HepG2 (cell line): Measurements from ENCODE around the gene TCL1A. TPM values are rescaled to one million over a fixed set of nuclear protein-coding genes. Genes with fewer than 3 reads are reported as not detected.

Experiments used
- ATAC-seq: fragments of 200-7000 bp; cut with Tn5 transposase; 3 replicates; pipeline ENCODE4 v1.9.1; 2020; ENCODE audit warnings: mild to moderate bottlenecking, moderate library complexity
- BruUV-seq: library from RNA; stranded (reverse); fragments of 400-500 nt; replicated peaks from 2 replicates; lab custom pipeline; 2021; lab: Mats Ljungman, UMichigan
- CTCF ChIA-PET: fragments of 300-600 bp; formaldehyde crosslinking; extraction: SDS; loops from one replicate; lab custom pipeline; 2021; ENCODE audit warnings: low total read pairs, inconsistent platforms, low intra/inter-chr PET ratio; lab: Yijun Ruan, JAX
- POLR2A ChIA-PET: fragments of 350-600 bp; sonication (Branson Sonifier 250); formaldehyde crosslinking; loops from one replicate; lab custom pipeline; 2020; ENCODE audit warnings: antibody characterized with exemption, inconsistent platforms; lab: Yijun Ruan, JAX
- DNase-seq: peaks from one replicate; pipeline ENCODE4 v3.0.0-alpha.2; 2015; ENCODE audit warnings: low spot score
- FAIRE-seq: peaks from 3 replicates; lab custom pipeline; 2011; peaks lifted over from hg19 to GRCh38; lab: Jason Lieb, UNC
- H2AFZ ChIP-seq: one replicate; pipeline ENCODE4 v1.6.1; 2011; ENCODE audit warnings: low read length, inconsistent platforms
- H3K27ac ChIP-seq: fragments of 300-600 bp; 3 replicates; pipeline ENCODE4 v1.8.0; 2011; ENCODE audit warnings: mixed run types, mild to moderate bottlenecking, mixed read lengths, low read length, inconsistent platforms; ENCODE audit not compliant: insufficient read depth; ENCODE audit errors: extremely low read length
- H3K27me3 ChIP-seq, 2 experiments: fragments of 200-600 bp in 1 of 2; 2 replicates in 1 of 2; 3 replicates in 1 of 2; pipeline versions ENCODE4 v1.6.0 to v1.8.0; 2011; ENCODE audit warnings: low read length in 2 of 2, mild to moderate bottlenecking in 2 of 2, moderate library complexity in 2 of 2, inconsistent platforms in 1 of 2; ENCODE audit not compliant: insufficient read depth in 2 of 2, control insufficient read depth in 1 of 2
- H3K36me3 ChIP-seq, 2 experiments: fragments of 200-600 bp in 1 of 2; replicated peaks in 1 of 2; 2 replicates in 1 of 2; 3 replicates in 1 of 2; pipeline versions ENCODE4 v1.5.1 to v1.8.0; 2011; ENCODE audit warnings: low read length in 2 of 2, inconsistent platforms in 1 of 2; ENCODE audit not compliant: insufficient read depth in 2 of 2, control insufficient read depth in 1 of 2
- H3K4me1 ChIP-seq: 2 replicates; pipeline ENCODE4 v1.5.1; 2012; ENCODE audit warnings: low read length, inconsistent platforms; ENCODE audit not compliant: insufficient read depth
- H3K4me2 ChIP-seq: 2 replicates; pipeline ENCODE4 v1.6.0; 2011; ENCODE audit warnings: low read depth, low read length, inconsistent platforms
- H3K4me3 ChIP-seq, 3 experiments: fragments of 200-600 bp in 1 of 3; sonication (generic), shearing (Covaris generic) in 1 of 3; replicated peaks in 1 of 3; 2 replicates each; pipeline ENCODE4 v1.5.1; 2011 to 2016; ENCODE audit warnings: low read length in 3 of 3, inconsistent platforms in 2 of 3, low read depth in 2 of 3, mild to moderate bottlenecking in 2 of 3, control low read depth in 1 of 3, mixed read lengths in 1 of 3; ENCODE audit not compliant: insufficient read depth in 1 of 3
- H3K79me2 ChIP-seq: one replicate; pipeline ENCODE4 v1.6.1; 2011; ENCODE audit warnings: low read length, inconsistent platforms; ENCODE audit not compliant: insufficient read depth
- H3K9ac ChIP-seq: 2 replicates; pipeline ENCODE4 v1.6.0; 2011; ENCODE audit warnings: mild to moderate bottlenecking, low read depth, low read length, inconsistent platforms; ENCODE audit not compliant: insufficient read depth
- H3K9me3 ChIP-seq: 2 replicates; pipeline ENCODE4 v1.5.1; 2012; ENCODE audit warnings: mild to moderate bottlenecking, low read length
- H4K20me1 ChIP-seq: 2 replicates; pipeline ENCODE4 v1.6.0; 2011; ENCODE audit warnings: inconsistent platforms, mild to moderate bottlenecking, low read length, moderate library complexity; ENCODE audit not compliant: insufficient read depth
- ARID4A ChIP-seq: sonication (generic); formaldehyde crosslinking; IDR thresholded peaks from 2 replicates; pipeline ENCODE4 v1.5.0; 2020; ENCODE audit warnings: mild to moderate bottlenecking, missing genetic modification reagents, borderline replicate concordance
- CENPT ChIP-seq: sonication (generic); formaldehyde crosslinking; IDR thresholded peaks from 2 replicates; pipeline ENCODE4 v1.8.0; 2022; ENCODE audit warnings: low read depth, mild to moderate bottlenecking, moderate library complexity, missing genetic modification reagents
- DRAP1 ChIP-seq: IDR thresholded peaks from 2 replicates; pipeline ENCODE4 v1.6.1; 2016; ENCODE audit warnings: missing genetic modification reagents, missing compliant biosample characterization
- EHMT2 ChIP-seq: fragments of 200-600 bp; sonication (generic); IDR thresholded peaks from 2 replicates; pipeline ENCODE4 v1.7.0; 2017; ENCODE audit warnings: antibody characterized with exemption, low read depth, low read length, borderline replicate concordance
- FOXP1 ChIP-seq, 2 experiments: fragments of 450-650 bp in 1 of 2; IDR thresholded peaks; 2 replicates each; pipeline ENCODE4 v1.6.1; 2017 to 2018; ENCODE audit warnings: antibody characterized with exemption in 1 of 2
- HDAC6 ChIP-seq: fragments of 200-600 bp; sonication (generic); IDR thresholded peaks from 2 replicates; pipeline ENCODE4 v1.7.0; 2017; ENCODE audit warnings: mild to moderate bottlenecking, antibody characterized with exemption, low read length, low read depth
- JUNB ChIP-seq: sonication (generic); formaldehyde crosslinking; IDR thresholded peaks from 2 replicates; pipeline ENCODE4 v1.8.0; 2022; ENCODE audit warnings: missing genetic modification reagents, mild to moderate bottlenecking, borderline replicate concordance
- KDM5A ChIP-seq: fragments of 200-600 bp; sonication (generic); IDR thresholded peaks from 2 replicates; pipeline ENCODE4 v1.7.0; 2018; ENCODE audit warnings: antibody characterized with exemption, mild to moderate bottlenecking, low read length, borderline replicate concordance
- PITX1 ChIP-seq: sonication (generic); formaldehyde crosslinking; IDR thresholded peaks from 2 replicates; pipeline ENCODE4 v1.5.1; 2020; ENCODE audit warnings: mild to moderate bottlenecking, missing genetic modification reagents
- POLR2AphosphoS5 ChIP-seq: IDR thresholded peaks from 2 replicates; pipeline ENCODE4 v1.6.1; 2012; ENCODE audit warnings: low read depth, low read length
- ZNF660 ChIP-seq: sonication (generic); formaldehyde crosslinking; IDR thresholded peaks from 2 replicates; pipeline ENCODE4 v1.5.1; 2020; ENCODE audit warnings: mild to moderate bottlenecking, low read depth, missing genetic modification reagents, borderline replicate concordance
- WGBS: methylation state at CpG from one replicate; pipeline ENCODE4 v1.1.6; 2017; ENCODE audit warnings: low lambda C conversion rate; 5-methylcytosine and 5-hydroxymethylcytosine counted together
- in situ Hi-C: cut with HindIII; loops from 2 replicates; pipeline ENCODE4 v1.10.0; 2017; ENCODE audit warnings: low pct_unique_long_range_greater_than_20kb; ENCODE audit not compliant: extremely low pct_ligation_motif_present
- intact Hi-C: fragments of 100-400 bp; cut with micrococcal nuclease; formaldehyde crosslinking; loops from one replicate; pipeline ENCODE4 v1.10.0; 2022; ENCODE audit not compliant: unreplicated experiment
- polyA plus RNA-seq, 8 experiments: library from polyadenylated mRNA; depleted of rRNA in 3 of 8; stranded (reverse) in 7 of 8; unstranded in 1 of 8; fragments of >200 nt; fragmentation: Illumina TruSeq in 4 of 8; extraction: Trizol in 4 of 8; gene quantifications; 2 replicates each; pipeline versions ENCODE4 v1.2.1 to v1.2.3, GENCODE V29; 2011 to 2016; ENCODE audit warnings: low read depth in 4 of 8, missing spikeins in 1 of 8, mixed read lengths in 1 of 8; ENCODE audit not compliant: insufficient read depth in 1 of 8
- total RNA-seq, 5 experiments: library from RNA; depleted of rRNA; stranded (reverse); fragments of >200 nt; fragmentation: Illumina TruSeq; extraction: Trizol; gene quantifications; 2 replicates each; pipeline ENCODE4 v1.2.3, GENCODE V29; 2016; ENCODE audit warnings: low read depth in 1 of 5

TCL1A gene
- total and polyA plus RNA-seq, 2 of the 13 experiments (the other 11 are each of a cell fraction or from before 2014, with no cell fraction given): not detected

GRCh38 chr14:95696741-95697140 is 17.2 kb downstream of the TCL1A start (continued):
- no peak for TF ChIP-seq ZNF660 (CRISPR knock-in tag)
- TF ChIP-seq, all 625 proteins: peak for 0

GRCh38 chr14:95695913-95696312 is 18.0 kb downstream of the TCL1A start:
- no peak for ATAC-seq
- Histone ChIP-seq H2AFZ (no peak overlapping the region), H3K4me2 (no peak overlapping the region), H3K27ac (no peak overlapping the region), H4K20me1 (no peaks in the 10 kb centered on the region), H3K79me2 (no peaks in the 10 kb centered on the region), H3K9me3 (no peaks in the 10 kb centered on the region), H3K4me1 (no peaks in the 10 kb centered on the region), H3K9ac (no peak overlapping the region), H3K27me3 (peaks cover 4 to 22% of the 10 kb centered on the region in 2 experiments), H3K4me3 (no peak overlapping the region), H3K36me3 (no peaks in the 10 kb centered on the region)
- intact Hi-C loops: no loop called here
- in situ Hi-C loops: no loop called here
- no TSS peak for BruUV-seq
- CTCF ChIA-PET: no interaction called here
- TF ChIP-seq PITX1 (CRISPR knock-in tag) (no peak), JUNB (CRISPR knock-in tag) (no peak), FOXP1 (IDR thresholded peaks at IDR 0.05) (no peak), FOXP1 (CRISPR knock-in tag; IDR thresholded peaks at IDR 0.05) (no peak), ARID4A (CRISPR knock-in tag) (no peak), EHMT2 (no peak), CENPT (CRISPR knock-in tag) (no peak), HDAC6 (no peak), KDM5A (no peak), POLR2AphosphoS5 (no peak), DRAP1 (no peak)
- WGBS: 24% methylated on average over 4 of the region's 5 CpGs
- FAIRE-seq: no peak
- POLR2A ChIA-PET: no interaction called here
- no peak for DNase-seq
